Activated CD8-positive, alpha-beta T cell treated with anti-CD3 and anti-CD28 coated beads for 36 hours (primary cell): ENCODE results near the gene TMEM108. TPM values are rescaled to one million over a fixed set of nuclear protein-coding genes. Genes with fewer than 3 reads are reported as not detected.

Experiments
- ATAC-seq: fragments of 200-7000 bp; cut with Tn5 transposase; one replicate; pipeline ENCODE4 v1.10.0; 2021; ENCODE audit warnings: mild to moderate bottlenecking, moderate library complexity
- CTCF ChIA-PET: fragments of 350-600 bp; sonication (Branson Sonifier 250); formaldehyde crosslinking; loops from one replicate; lab custom pipeline; 2021; ENCODE audit warnings: antibody characterized with exemption; lab: Charles Lee
- POLR2A ChIA-PET: fragments of 350-600 bp; sonication (Branson Sonifier 250); formaldehyde crosslinking; loops from one replicate; lab custom pipeline; 2021; ENCODE audit warnings: antibody characterized with exemption; lab: Charles Lee
- DNase-seq: peaks from one replicate; pipeline ENCODE4 v3.0.0-alpha.2; 2020
- H3K27ac Mint-ChIP-seq: one replicate; pipeline ENCODE4 v1.8.0; 2021; ENCODE audit warnings: mild to moderate bottlenecking, mixed read lengths
- H3K27me3 Mint-ChIP-seq: one replicate; pipeline ENCODE4 v1.8.0; 2021; ENCODE audit warnings: mixed read lengths
- H3K36me3 Mint-ChIP-seq: one replicate; pipeline ENCODE4 v1.8.0; 2021; ENCODE audit warnings: low read depth, mixed read lengths
- H3K4me1 Mint-ChIP-seq: one replicate; pipeline ENCODE4 v1.8.0; 2021; ENCODE audit warnings: low read depth, mixed read lengths
- H3K4me3 Mint-ChIP-seq: one replicate; pipeline ENCODE4 v1.8.0; 2021; ENCODE audit warnings: mild to moderate bottlenecking, moderate library complexity, mixed read lengths
- H3K9me3 Mint-ChIP-seq: one replicate; pipeline ENCODE4 v1.8.0; 2021; ENCODE audit warnings: mixed read lengths
- CTCF ChIP-seq: fragments of 200-600 bp; IDR thresholded peaks from one replicate; pipeline ENCODE4 v1.8.0; 2022; ENCODE audit warnings: antibody characterized with exemption, mild to moderate bottlenecking
- intact Hi-C: fragments of 100-400 bp; cut with micrococcal nuclease; formaldehyde crosslinking; loops from one replicate; pipeline ENCODE4 v1.10.0; 2022
- total RNA-seq, 2 experiments: library from RNA; stranded (reverse); gene quantifications; one replicate each; pipeline ENCODE4 v1.2.3, GENCODE V29; 2021

Gene TMEM108
- total RNA-seq, 2 experiments from 2014 or later, result not detected

DNA sequence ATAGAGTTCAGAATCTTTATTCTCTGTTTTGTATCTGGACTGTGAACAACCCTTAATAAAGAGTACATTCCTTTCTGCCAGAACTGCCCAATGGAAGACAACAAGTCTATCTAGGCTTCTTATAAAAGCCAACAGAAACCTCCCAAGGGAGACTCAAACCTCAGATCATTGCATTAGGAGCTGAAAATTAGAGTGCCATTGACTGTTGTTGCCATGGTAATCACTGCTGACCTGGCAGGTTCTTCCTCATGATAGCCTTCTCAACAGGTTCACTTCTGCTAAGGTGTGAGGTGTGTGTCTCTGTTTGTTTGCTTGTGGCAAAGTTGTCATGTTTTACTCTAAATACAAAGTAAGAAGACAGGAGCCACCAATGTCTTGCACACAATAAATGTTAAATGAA lies 79.2 kb downstream of the TMEM108 start:
- Mint-ChIP-seq H3K27ac (no peak overlapping the region), H3K27me3 (peaks cover 6% of the 10 kb centered on the region), H3K9me3 (no peaks in the 10 kb centered on the region), H3K36me3 (no peaks in the 10 kb centered on the region), H3K4me1 (no peaks in the 10 kb centered on the region), H3K4me3 (no peak overlapping the region)
- ATAC-seq (no peak), DNase-seq (no peak)
- POLR2A ChIA-PET, result no interaction called here
- no peak for TF ChIP-seq CTCF
- CTCF ChIA-PET, result no interaction called here
- intact Hi-C loops, result no loop called here

DNA sequence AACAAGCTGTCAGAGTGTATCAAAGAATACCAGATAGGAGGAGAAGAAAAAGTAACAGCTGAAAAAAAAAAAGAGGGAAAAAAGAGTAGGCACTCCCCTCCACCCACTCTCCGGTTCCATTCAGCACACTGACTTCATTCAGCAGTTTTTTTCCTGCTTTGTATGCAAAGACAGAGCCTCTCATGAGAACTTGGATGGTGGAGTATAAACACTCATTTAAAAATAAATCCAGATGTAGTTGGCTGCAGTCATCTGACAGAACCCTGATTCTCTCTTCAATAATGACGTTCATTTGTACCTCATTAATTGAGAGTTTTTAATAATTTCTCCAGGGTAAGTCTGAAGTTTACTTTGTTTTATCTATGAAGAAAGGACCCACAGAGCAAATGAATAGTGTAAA lies 81.0 kb downstream of the TMEM108 start:
- ChIA-PET POLR2A (no interaction called here), CTCF (no interaction called here)
- DNase-seq, result no peak
- no peak overlapping the region for H3K27ac Mint-ChIP-seq
- no peaks in the 10 kb centered on the region for H3K4me1 Mint-ChIP-seq
- no peaks in the 10 kb centered on the region for H3K36me3 Mint-ChIP-seq
- H3K4me3 Mint-ChIP-seq, result no peak overlapping the region
- ATAC-seq, result no peak
- intact Hi-C loops, result no loop called here
- H3K9me3 Mint-ChIP-seq, result no peaks in the 10 kb centered on the region
- H3K27me3 Mint-ChIP-seq, result peaks cover 6% of the 10 kb centered on the region
- TF ChIP-seq CTCF, result no peak

- no peak overlapping the region for H3K27ac Mint-ChIP-seq
Measured at GRCh38 chr3:133121450-133121849, 83.3 kb downstream of the TMEM108 start.

DNA sequence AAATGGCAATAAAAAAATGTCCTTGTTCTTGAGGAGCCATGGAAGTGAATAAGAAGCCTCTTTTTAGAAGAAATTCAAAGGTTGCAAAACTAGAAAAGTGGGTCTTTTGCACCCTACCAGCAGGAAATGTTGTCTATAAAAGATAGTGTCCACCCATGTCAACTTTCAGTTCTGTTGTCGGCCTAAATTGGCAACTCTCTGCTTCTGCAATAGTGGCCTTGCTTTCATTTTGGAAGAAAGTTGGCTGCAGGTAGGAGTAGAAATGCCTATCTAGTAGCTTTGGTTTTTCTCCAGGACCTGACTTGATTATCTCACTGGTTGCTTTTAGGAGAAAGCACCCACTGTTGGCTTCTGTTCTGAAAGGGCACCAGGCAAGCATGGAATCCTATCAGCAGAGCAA lies 85.4 kb downstream of the TMEM108 start:
- H3K27me3 Mint-ChIP-seq, result peaks cover 6% of the 10 kb centered on the region

More at GRCh38 chr3:133121450-133121849, 83.3 kb downstream of the TMEM108 start:
- ChIA-PET POLR2A (no interaction called here), CTCF (no interaction called here)
- no peak for TF ChIP-seq CTCF
- DNase-seq, result no peak
- Mint-ChIP-seq H3K4me1 (no peaks in the 10 kb centered on the region), H3K36me3 (no peaks in the 10 kb centered on the region), H3K9me3 (no peaks in the 10 kb centered on the region), H3K27me3 (peaks cover 6% of the 10 kb centered on the region), H3K4me3 (no peak overlapping the region)
- ATAC-seq, result no peak
- intact Hi-C loops, result no loop called here

GRCh38 chr3:133124511-133124910 lies 86.3 kb downstream of the TMEM108 start:
- ChIA-PET CTCF (no interaction called here), POLR2A (no interaction called here)
- peaks cover 6% of the 10 kb centered on the region for H3K27me3 Mint-ChIP-seq
- no peaks in the 10 kb centered on the region for H3K9me3 Mint-ChIP-seq
- DNase-seq (no peak), ATAC-seq (no peak)
- no peaks in the 10 kb centered on the region for H3K4me1 Mint-ChIP-seq
- no peak for TF ChIP-seq CTCF
- no peak overlapping the region for H3K27ac Mint-ChIP-seq
- intact Hi-C loops, result no loop called here
- no peaks in the 10 kb centered on the region for H3K36me3 Mint-ChIP-seq
- no peak overlapping the region for H3K4me3 Mint-ChIP-seq

More for the DNA sequence above, 85.4 kb downstream of the TMEM108 start:
- no peak for DNase-seq
- TF ChIP-seq CTCF, result no peak
- ATAC-seq, result no peak
- ChIA-PET CTCF (no interaction called here), POLR2A (no interaction called here)
- Mint-ChIP-seq H3K36me3 (no peaks in the 10 kb centered on the region), H3K9me3 (no peaks in the 10 kb centered on the region), H3K4me1 (no peaks in the 10 kb centered on the region), H3K4me3 (no peak overlapping the region), H3K27ac (no peak overlapping the region)
- intact Hi-C loops, result no loop called here
